Keratinocyte (primary cell): ENCODE results near the gene TENT4B. TPM values are rescaled to one million over a fixed set of nuclear protein-coding genes. Genes with fewer than 3 reads are reported as not detected.

Source experiments
- DNase-seq: peaks from one replicate; pipeline ENCODE4 v3.0.0-alpha.2; 2011; ENCODE audit warnings: low read depth, missing footprints, low spot score
- FAIRE-seq: peaks from 2 replicates; lab custom pipeline; 2011; peaks lifted over from hg19 to GRCh38; lab: Jason Lieb, UNC
- H2AFZ ChIP-seq: 2 replicates; pipeline ENCODE4 v1.6.0; 2012; ENCODE audit warnings: low read length, control low read depth, inconsistent platforms; ENCODE audit not compliant: control insufficient read depth
- H3K27ac ChIP-seq: 2 replicates; pipeline ENCODE4 v1.5.1; 2011; ENCODE audit warnings: low read length; ENCODE audit not compliant: control insufficient read depth, insufficient read depth
- H3K27me3 ChIP-seq: 3 replicates; pipeline ENCODE4 v1.6.0; 2011; ENCODE audit warnings: low read length; ENCODE audit not compliant: control insufficient read depth, insufficient read depth; ENCODE audit errors: extremely low read depth
- H3K36me3 ChIP-seq, 2 experiments: 2 replicates in 1 of 2; 3 replicates in 1 of 2; pipeline ENCODE4 v1.5.1; 2011; ENCODE audit warnings: low read length in 2 of 2, mild to moderate bottlenecking in 1 of 2; ENCODE audit not compliant: control insufficient read depth in 2 of 2, insufficient read depth in 2 of 2; ENCODE audit errors: extremely low read depth in 1 of 2
- H3K4me1 ChIP-seq: 3 replicates; pipeline ENCODE4 v1.5.1; 2011; ENCODE audit warnings: low read length; ENCODE audit not compliant: control insufficient read depth, insufficient read depth; ENCODE audit errors: extremely low read depth
- H3K4me2 ChIP-seq: 3 replicates; pipeline ENCODE4 v1.6.0; 2011; ENCODE audit warnings: low read depth, low read length; ENCODE audit not compliant: control insufficient read depth, insufficient read depth; ENCODE audit errors: extremely low read depth
- H3K4me3 ChIP-seq, 3 experiments: fragments of 200-600 bp in 1 of 3; sonication (generic) in 1 of 3; 2 replicates in 2 of 3; 3 replicates in 1 of 3; pipeline ENCODE4 v1.5.1; 2011 to 2016; ENCODE audit warnings: low read length in 3 of 3, mild to moderate bottlenecking in 3 of 3, control low read depth in 2 of 3, inconsistent platforms in 1 of 3, low read depth in 1 of 3, mixed read lengths in 1 of 3, mixed run types in 1 of 3, moderate library complexity in 1 of 3; ENCODE audit not compliant: control insufficient read depth in 2 of 3, insufficient read depth in 2 of 3; ENCODE audit errors: extremely low read depth in 1 of 3
- H3K79me2 ChIP-seq: 2 replicates; pipeline ENCODE4 v1.6.0; 2012; ENCODE audit warnings: low read length; ENCODE audit not compliant: control insufficient read depth, insufficient read depth
- H3K9ac ChIP-seq: 3 replicates; pipeline ENCODE4 v1.6.0; 2011; ENCODE audit warnings: low read length; ENCODE audit not compliant: control insufficient read depth, insufficient read depth; ENCODE audit errors: extremely low read depth
- H3K9me1 ChIP-seq: 3 replicates; pipeline ENCODE4 v1.6.0; 2011; ENCODE audit warnings: low read length; ENCODE audit not compliant: control insufficient read depth, insufficient read depth; ENCODE audit errors: extremely low read depth
- H3K9me3 ChIP-seq: 2 replicates; pipeline ENCODE4 v1.5.1; 2012; ENCODE audit warnings: low read depth, low read length; ENCODE audit not compliant: control insufficient read depth
- H4K20me1 ChIP-seq: 3 replicates; pipeline ENCODE4 v1.6.0; 2011; ENCODE audit warnings: low read length; ENCODE audit not compliant: control insufficient read depth, insufficient read depth; ENCODE audit errors: extremely low read depth
- EZH2 ChIP-seq: IDR thresholded peaks from one replicate; pipeline ENCODE4 v1.6.1; 2012; ENCODE audit warnings: inconsistent platforms, mild to moderate bottlenecking, low read length, moderate library complexity
- dilution Hi-C: fragments of 300-500 bp; cut with MboI; formaldehyde crosslinking; loops from one replicate; pipeline ENCODE4 v1.7.0; 2020; ENCODE audit warnings: low sequenced_read_pairs; ENCODE audit not compliant: extremely low pct_ligation_motif_present
- polyA plus RNA-seq, 5 experiments: library from polyadenylated mRNA; depleted of rRNA in 3 of 5; stranded (reverse) in 3 of 5; stranded (forward) in 1 of 5; unstranded in 1 of 5; fragments of >200 nt; gene quantifications; 1 replicate in 1 of 5; 2 replicates in 3 of 5; 3 replicates in 1 of 5; pipeline versions ENCODE4 v1.2.1 to v1.2.3, GENCODE V29; 2011 to 2012; ENCODE audit warnings: missing spikeins in 2 of 5, low read depth in 1 of 5, low replicate concordance in 1 of 5
- small RNA-seq, 3 experiments: library from RNA; depleted of rRNA; stranded (forward); fragments of <200 nt; gene quantifications; one replicate each; pipeline ENCODE3, GENCODE V24; 2012; ENCODE audit warnings: low read depth in 3 of 3, low replicate concordance in 1 of 3; ENCODE audit not compliant: insufficient read length in 3 of 3
- TF ChIP-seq, protein P1 (sequence below), 3 experiments: IDR thresholded peaks in 1 of 3; conservative IDR thresholded peaks in 1 of 3; optimal IDR thresholded peaks in 1 of 3; 2 replicates in 2 of 3; 3 replicates in 1 of 3; pipeline versions ENCODE3 to v1.5.1; 2011; ENCODE audit warnings: low read length in 3 of 3, mild to moderate bottlenecking in 3 of 3, moderate library complexity in 2 of 3, control low read depth in 1 of 3, inconsistent platforms in 1 of 3; ENCODE audit not compliant: insufficient read depth in 2 of 3; ENCODE audit errors: extremely low read depth in 1 of 3

The TENT4B gene
- polyA plus RNA-seq, 1 donor (not counting 4 experiments of a cell fraction or from before 2014, with no cell fraction given) = 14.8 TPM

DNA sequence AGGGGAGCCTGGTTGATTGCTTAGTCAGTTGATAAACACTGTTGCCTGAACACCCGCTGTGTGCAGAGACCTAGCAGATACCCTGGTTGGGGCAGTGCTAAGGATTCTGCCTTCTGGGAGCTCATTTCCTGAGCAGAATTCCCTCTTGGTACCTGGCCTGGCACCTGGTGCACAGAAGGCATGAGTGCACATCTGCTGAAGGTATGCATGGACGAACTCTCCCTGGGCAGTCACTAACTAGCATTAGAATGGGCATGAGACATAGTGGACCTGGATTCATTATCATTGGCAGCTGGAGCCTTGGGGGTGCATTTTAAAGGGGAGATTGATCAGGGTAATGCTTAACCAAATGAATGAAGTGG is 126.4 kb downstream of the TENT4B start:
- H3K9me1 ChIP-seq = no peaks in the 10 kb centered on the region
- H3K4me1 ChIP-seq = no peaks in the 10 kb centered on the region
- TF ChIP-seq, protein P1, sequence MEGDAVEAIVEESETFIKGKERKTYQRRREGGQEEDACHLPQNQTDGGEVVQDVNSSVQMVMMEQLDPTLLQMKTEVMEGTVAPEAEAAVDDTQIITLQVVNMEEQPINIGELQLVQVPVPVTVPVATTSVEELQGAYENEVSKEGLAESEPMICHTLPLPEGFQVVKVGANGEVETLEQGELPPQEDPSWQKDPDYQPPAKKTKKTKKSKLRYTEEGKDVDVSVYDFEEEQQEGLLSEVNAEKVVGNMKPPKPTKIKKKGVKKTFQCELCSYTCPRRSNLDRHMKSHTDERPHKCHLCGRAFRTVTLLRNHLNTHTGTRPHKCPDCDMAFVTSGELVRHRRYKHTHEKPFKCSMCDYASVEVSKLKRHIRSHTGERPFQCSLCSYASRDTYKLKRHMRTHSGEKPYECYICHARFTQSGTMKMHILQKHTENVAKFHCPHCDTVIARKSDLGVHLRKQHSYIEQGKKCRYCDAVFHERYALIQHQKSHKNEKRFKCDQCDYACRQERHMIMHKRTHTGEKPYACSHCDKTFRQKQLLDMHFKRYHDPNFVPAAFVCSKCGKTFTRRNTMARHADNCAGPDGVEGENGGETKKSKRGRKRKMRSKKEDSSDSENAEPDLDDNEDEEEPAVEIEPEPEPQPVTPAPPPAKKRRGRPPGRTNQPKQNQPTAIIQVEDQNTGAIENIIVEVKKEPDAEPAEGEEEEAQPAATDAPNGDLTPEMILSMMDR (optimal IDR thresholded peaks at IDR 0.05 in 1 of 3, IDR thresholded peaks at IDR 0.05 in 1 of 3, conservative IDR thresholded peaks at IDR 0.05 in 1 of 3; ENCODE audit: extremely low read depth in 1 of 3, insufficient read depth in 2 of 3, low read length in 3 of 3) = no peak
- H4K20me1 ChIP-seq = no peaks in the 10 kb centered on the region
- FAIRE-seq = no peak
- no peaks in the 10 kb centered on the region for H3K9me3 ChIP-seq
- DNase-seq = no peak
- no peak overlapping the region for H3K9ac ChIP-seq
- dilution Hi-C loops = no loop called here
- H2AFZ ChIP-seq = no peak overlapping the region
- no peaks in the 10 kb centered on the region for H3K79me2 ChIP-seq
- H3K4me3 ChIP-seq = no peak overlapping the region
- no peak overlapping the region for H3K4me2 ChIP-seq
- H3K27me3 ChIP-seq = no peaks in the 10 kb centered on the region
- H3K27ac ChIP-seq = no peak overlapping the region
- H3K36me3 ChIP-seq = peaks cover 0 to 1% of the 10 kb centered on the region in 2 experiments

- no peak overlapping the region for H2AFZ ChIP-seq
These were observed 127.8 kb downstream of the TENT4B start for GRCh38 chr16:50280932-50281331.

More at GRCh38 chr16:50280932-50281331, 127.8 kb downstream of the TENT4B start:
- Histone ChIP-seq H3K9me1 (no peaks in the 10 kb centered on the region), H3K4me2 (no peak overlapping the region), H3K79me2 (no peaks in the 10 kb centered on the region), H3K9me3 (no peaks in the 10 kb centered on the region), H3K4me1 (no peaks in the 10 kb centered on the region), H3K36me3 (peaks cover 0 to 1% of the 10 kb centered on the region in 2 experiments), H4K20me1 (no peaks in the 10 kb centered on the region), H3K27ac (no peak overlapping the region), H3K27me3 (no peaks in the 10 kb centered on the region), H3K4me3 (no peak overlapping the region), H3K9ac (no peak overlapping the region)
- DNase-seq (no peak), FAIRE-seq (no peak)
- no peak for TF ChIP-seq EZH2
- TF ChIP-seq, protein P1 (optimal IDR thresholded peaks at IDR 0.05 in 1 of 3, IDR thresholded peaks at IDR 0.05 in 1 of 3, conservative IDR thresholded peaks at IDR 0.05 in 1 of 3; ENCODE audit: extremely low read depth in 1 of 3, insufficient read depth in 2 of 3, low read length in 3 of 3) = no peak
- dilution Hi-C loops = no loop called here

Small RNA genes within 50 kb of the gene (small RNA-seq; reads per million reads assigned to genes)
- 0 reads per million in 3 experiments for gene RF00156
- gene RPL10P14 = 0 reads per million in 3 experiments

Other genes starting within 250 kb of the TENT4B start
- gene CNEP1R1, start 128.1 kb upstream of the TENT4B start, polyA plus RNA-seq = 19.9 to 28.5 TPM (median 21.4 TPM) in 3 replicates
- 20.9 to 27.2 TPM (median 23.5 TPM) in 3 replicates for gene HEATR3, start 87.3 kb upstream of the TENT4B start, polyA plus RNA-seq
- gene ADCY7, start 113.2 kb downstream of the TENT4B start, polyA plus RNA-seq = 5.1 to 9.6 TPM (median 6.8 TPM) in 3 replicates
- gene BRD7, start 215.7 kb downstream of the TENT4B start, polyA plus RNA-seq = 44.0 to 66.6 TPM (median 47.8 TPM) in 3 replicates